ENCODE measurements around the gene GULP1. TPM values are rescaled to one million over a fixed set of nuclear protein-coding genes. Genes with fewer than 3 reads are reported as not detected.
"Not testable (repeated sequence)": the region's sequence is repeated elsewhere in the genome, so short reads cannot be mapped to it uniquely, and the experiment has no call there.

The GULP1 gene
- total RNA-seq, 1 experiment from 2014 or later, result 75.1 TPM

GRCh38 chr2:188295067-188295685 is 3.5 kb downstream of the GULP1 start (continued):
- TF ChIP-seq FOXP4 (CRISPR knock-in tag; IDR thresholded peaks at IDR 0.05), result no peak
- no peak for TF ChIP-seq JUN (CRISPR knock-in tag; IDR thresholded peaks at IDR 0.05)
- TF ChIP-seq ZNF317 (CRISPR knock-in tag; IDR thresholded peaks at IDR 0.05; ENCODE audit: borderline replicate concordance, low read depth), result no peak
- TF ChIP-seq ZNF121 (CRISPR knock-in tag; IDR thresholded peaks at IDR 0.05), result no peak
- TF ChIP-seq RELA (CRISPR knock-in tag; IDR thresholded peaks at IDR 0.05; ENCODE audit: borderline replicate concordance), result no peak
- TF ChIP-seq KAT7 (CRISPR knock-in tag; IDR thresholded peaks at IDR 0.05; ENCODE audit: borderline replicate concordance), result no peak
- no peak for TF ChIP-seq CREB1 (CRISPR knock-in tag; IDR thresholded peaks at IDR 0.05)
- no peak for TF ChIP-seq ELF4 (CRISPR knock-in tag; IDR thresholded peaks at IDR 0.05; ENCODE audit: low read depth)
- TF ChIP-seq, protein P1, sequence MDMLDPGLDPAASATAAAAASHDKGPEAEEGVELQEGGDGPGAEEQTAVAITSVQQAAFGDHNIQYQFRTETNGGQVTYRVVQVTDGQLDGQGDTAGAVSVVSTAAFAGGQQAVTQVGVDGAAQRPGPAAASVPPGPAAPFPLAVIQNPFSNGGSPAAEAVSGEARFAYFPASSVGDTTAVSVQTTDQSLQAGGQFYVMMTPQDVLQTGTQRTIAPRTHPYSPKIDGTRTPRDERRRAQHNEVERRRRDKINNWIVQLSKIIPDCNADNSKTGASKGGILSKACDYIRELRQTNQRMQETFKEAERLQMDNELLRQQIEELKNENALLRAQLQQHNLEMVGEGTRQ (CRISPR knock-in tag; IDR thresholded peaks at IDR 0.05), result no peak
- TF ChIP-seq RORB (CRISPR knock-in tag; IDR thresholded peaks at IDR 0.05), result no peak

DNA sequence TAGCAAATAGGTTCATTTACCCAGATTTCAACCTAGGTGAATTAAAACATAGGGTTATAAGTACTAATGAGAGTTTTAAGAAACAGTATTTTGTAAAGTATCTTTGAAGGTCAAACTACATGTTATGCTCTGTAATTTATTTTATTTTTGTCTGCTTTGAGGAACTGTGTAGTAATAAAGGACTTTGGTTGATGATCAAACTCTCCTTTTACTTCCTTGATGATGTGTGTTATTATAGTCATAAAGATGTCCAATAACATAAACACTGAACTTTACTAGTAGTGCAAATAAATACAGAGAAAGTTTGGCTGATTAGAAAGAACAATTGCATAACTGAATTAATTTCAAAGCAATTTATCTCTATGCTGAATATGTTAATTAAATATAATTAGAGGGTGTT is 6.3 kb downstream of the GULP1 start:
- Mint-ChIP-seq H3K36me3 (peaks cover 18% of the 10 kb centered on the region), H3K27ac (no peak overlapping the region), H3K4me3 (no peak overlapping the region), H3K9me3 (peaks cover 12% of the 10 kb centered on the region), H3K4me1 (peaks cover 54% of the 10 kb centered on the region), H3K27me3 (ENCODE audit: low read depth) (no peaks in the 10 kb centered on the region)
- ATAC-seq (no peak), DNase-seq (ENCODE audit: low spot score) (no peak)
- TF ChIP-seq FOXK1 (CRISPR knock-in tag; IDR thresholded peaks at IDR 0.05) (no peak), SOX15 (CRISPR knock-in tag; IDR thresholded peaks at IDR 0.05) (no peak), SMAD3 (CRISPR knock-in tag; IDR thresholded peaks at IDR 0.05; ENCODE audit: borderline replicate concordance) (no peak)
- POLR2A ChIA-PET, result no interaction called here
- CTCF ChIA-PET, result no interaction called here

DNA sequence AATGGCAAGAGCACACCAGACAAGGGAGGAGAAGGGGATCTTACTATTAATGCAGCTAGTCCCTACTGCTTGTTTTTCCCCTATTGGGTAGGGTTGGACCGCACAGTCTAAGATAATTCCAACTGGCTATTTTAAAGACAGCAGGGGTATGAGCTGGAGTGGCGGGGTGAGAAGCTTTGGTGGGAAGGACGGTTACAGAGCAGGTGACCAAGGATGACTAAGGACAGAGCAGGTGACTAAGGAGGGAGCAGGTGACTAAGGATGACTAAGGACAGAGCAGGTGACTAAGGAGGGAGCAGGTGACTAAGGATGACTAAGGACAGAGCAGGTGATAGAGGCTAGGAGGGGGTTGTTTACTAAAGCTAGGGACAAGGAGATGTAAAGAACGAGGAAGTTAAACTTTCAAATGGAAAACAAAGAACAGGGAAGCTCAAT is 7.3 kb downstream of the GULP1 start:
- DNase-seq (ENCODE audit: low spot score); POLR2A ChIA-PET; CTCF ChIA-PET; H3K27me3 Mint-ChIP-seq (ENCODE audit: low read depth); ATAC-seq: not testable (repeated sequence)
- peak; percentile 99 for TF ChIP-seq NFE2L1 (CRISPR knock-in tag; IDR thresholded peaks at IDR 0.05)
- TF ChIP-seq, protein P2, sequence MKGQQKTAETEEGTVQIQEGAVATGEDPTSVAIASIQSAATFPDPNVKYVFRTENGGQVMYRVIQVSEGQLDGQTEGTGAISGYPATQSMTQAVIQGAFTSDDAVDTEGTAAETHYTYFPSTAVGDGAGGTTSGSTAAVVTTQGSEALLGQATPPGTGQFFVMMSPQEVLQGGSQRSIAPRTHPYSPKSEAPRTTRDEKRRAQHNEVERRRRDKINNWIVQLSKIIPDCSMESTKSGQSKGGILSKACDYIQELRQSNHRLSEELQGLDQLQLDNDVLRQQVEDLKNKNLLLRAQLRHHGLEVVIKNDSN (CRISPR knock-in tag; IDR thresholded peaks at IDR 0.05), result peak; percentile 43; the same call in 1 of the 2 replicates
- TF ChIP-seq, protein P1 (CRISPR knock-in tag; IDR thresholded peaks at IDR 0.05), result peak; percentile 69
- peaks cover 18% of the 10 kb centered on the region for H3K36me3 Mint-ChIP-seq
- H3K27ac Mint-ChIP-seq, result peak overlapping the region; percentile 81
- H3K9me3 Mint-ChIP-seq, result peaks cover 12% of the 10 kb centered on the region
- peaks cover 64% of the 10 kb centered on the region for H3K4me1 Mint-ChIP-seq
- H3K4me3 Mint-ChIP-seq, result 0 out of 2 replicates have a peak overlapping the region, but pooled peaks have one; percentile 4

GRCh38 chr2:188303363-188304031 is 11.8 kb downstream of the GULP1 start:
- ChIA-PET CTCF (interaction anchor here (0.9 to 2.5 kb wide), 2 partner anchors 11 to 16 kb away, joined by 3 to 13 read pairs; partner anchors contain the start of gene GULP1), POLR2A (interaction anchor here (1.1 to 3.0 kb wide), 2 partner anchors 11 to 16 kb away, joined by 3 to 25 read pairs; partner anchors contain the start of gene GULP1)
- DNase-seq (ENCODE audit: low spot score), result no peak
- peaks cover 5% of the 10 kb centered on the region for H3K9me3 Mint-ChIP-seq
- peak overlapping the region; percentile 46 for H3K4me3 Mint-ChIP-seq
- H3K36me3 Mint-ChIP-seq, result peaks cover 7% of the 10 kb centered on the region
- H3K27me3 Mint-ChIP-seq (ENCODE audit: low read depth), result no peaks in the 10 kb centered on the region
- H3K27ac Mint-ChIP-seq, result peak overlapping the region; percentile 94
- peak; percentile 88 for ATAC-seq
- H3K4me1 Mint-ChIP-seq, result peaks cover 85% of the 10 kb centered on the region
- TF ChIP-seq NFYB (CRISPR knock-in tag; conservative IDR thresholded peaks at IDR 0.05; ENCODE audit: low read depth), result no peak
- 0 out of 2 replicates have a peak, but pooled peaks have one; percentile 64 for TF ChIP-seq ZNF232 (CRISPR knock-in tag; IDR thresholded peaks at IDR 0.05)
- no peak for TF ChIP-seq TCF7 (CRISPR knock-in tag; IDR thresholded peaks at IDR 0.05; ENCODE audit: low read depth)
- no peak; the same call in 1 of the 2 replicates for TF ChIP-seq ZBTB21 (CRISPR knock-in tag; IDR thresholded peaks at IDR 0.05; ENCODE audit: borderline replicate concordance)
- TF ChIP-seq, protein P3, sequence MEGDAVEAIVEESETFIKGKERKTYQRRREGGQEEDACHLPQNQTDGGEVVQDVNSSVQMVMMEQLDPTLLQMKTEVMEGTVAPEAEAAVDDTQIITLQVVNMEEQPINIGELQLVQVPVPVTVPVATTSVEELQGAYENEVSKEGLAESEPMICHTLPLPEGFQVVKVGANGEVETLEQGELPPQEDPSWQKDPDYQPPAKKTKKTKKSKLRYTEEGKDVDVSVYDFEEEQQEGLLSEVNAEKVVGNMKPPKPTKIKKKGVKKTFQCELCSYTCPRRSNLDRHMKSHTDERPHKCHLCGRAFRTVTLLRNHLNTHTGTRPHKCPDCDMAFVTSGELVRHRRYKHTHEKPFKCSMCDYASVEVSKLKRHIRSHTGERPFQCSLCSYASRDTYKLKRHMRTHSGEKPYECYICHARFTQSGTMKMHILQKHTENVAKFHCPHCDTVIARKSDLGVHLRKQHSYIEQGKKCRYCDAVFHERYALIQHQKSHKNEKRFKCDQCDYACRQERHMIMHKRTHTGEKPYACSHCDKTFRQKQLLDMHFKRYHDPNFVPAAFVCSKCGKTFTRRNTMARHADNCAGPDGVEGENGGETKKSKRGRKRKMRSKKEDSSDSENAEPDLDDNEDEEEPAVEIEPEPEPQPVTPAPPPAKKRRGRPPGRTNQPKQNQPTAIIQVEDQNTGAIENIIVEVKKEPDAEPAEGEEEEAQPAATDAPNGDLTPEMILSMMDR (IDR thresholded peaks at IDR 0.05), result no peak

Measured in WTC11 (cell line).